NCI-H460 (cell line): ENCODE measurements around the gene SLC25A39. TPM values are rescaled to one million over a fixed set of nuclear protein-coding genes. Genes with fewer than 3 reads are reported as not detected.
"Not testable (repeated sequence)": the region's sequence is repeated elsewhere in the genome, so short reads cannot be mapped to it uniquely, and the experiment has no call there.

Experiments
- DNase-seq: peaks from one replicate; pipeline ENCODE4 v3.0.0-alpha.2; 2016; ENCODE audit warnings: low read depth; ENCODE audit errors: extremely low read depth
- polyA plus RNA-seq: library from polyadenylated mRNA; depleted of rRNA; stranded (reverse); fragments of >200 nt; gene quantifications from 2 replicates; pipeline ENCODE4 v1.2.3, GENCODE V29; 2014; cell fraction: nucleus; rRNA removed
- total RNA-seq: library from RNA; depleted of rRNA; stranded (reverse); fragments of >200 nt; shearing (Covaris generic); gene quantifications from 2 replicates; pipeline ENCODE4 v1.2.3, GENCODE V29; 2014; rRNA removed

SLC25A39 gene
- total RNA-seq, result 116 and 127 TPM in 2 replicates
- 406 and 441 TPM in 2 replicates for polyA plus RNA-seq

GRCh38 chr17:44324571-44325275, at the start of gene SLC25A39:
TSS of gene SLC25A39 (minus strand) at chr17:44324823. CDS start at chr17:44323562, 1,261 bp downstream.
- DNase-seq, result peak; percentile 88

- no peak for DNase-seq
Observed at GRCh38 chr17:44372036-44372435, 47.4 kb upstream of the SLC25A39 start.

GRCh38 chr17:44369414-44370023, 44.9 kb upstream of the SLC25A39 start:
- not testable (repeated sequence) for DNase-seq

GRCh38 chr17:44368391-44369243, 44.0 kb upstream of the SLC25A39 start:
- DNase-seq, result not testable (repeated sequence)

GRCh38 chr17:44367231-44367979, 42.8 kb upstream of the SLC25A39 start:
- DNase-seq, result no peak

- not testable (repeated sequence) for DNase-seq
Observed at GRCh38 chr17:44365051-44365450, 40.4 kb upstream of the SLC25A39 start.

- DNase-seq, result peak; percentile 46
Observed at GRCh38 chr17:44363613-44364159, 39.1 kb upstream of the SLC25A39 start, which contains the start of gene FAM171A2. TSS of gene FAM171A2 (minus strand) at chr17:44363853. CDS start at chr17:44363714, 139 bp downstream.

- no peak for DNase-seq
Observed at GRCh38 chr17:44362949-44363612, 38.5 kb upstream of the SLC25A39 start.

GRCh38 chr17:44362459-44362948, 37.9 kb upstream of the SLC25A39 start:
- no peak for DNase-seq

GRCh38 chr17:44361292-44362260, 37.0 kb upstream of the SLC25A39 start:
- no peak for DNase-seq

GRCh38 chr17:44360826-44361225, 36.2 kb upstream of the SLC25A39 start:
- DNase-seq, result no peak

GRCh38 chr17:44360144-44360533, 35.5 kb upstream of the SLC25A39 start:
- DNase-seq, result no peak

- no peak for DNase-seq
Observed at GRCh38 chr17:44359458-44360143, 35.0 kb upstream of the SLC25A39 start.

GRCh38 chr17:44359006-44359405, 34.4 kb upstream of the SLC25A39 start:
- DNase-seq, result no peak

GRCh38 chr17:44358066-44358465, 33.4 kb upstream of the SLC25A39 start:
- DNase-seq, result no peak

- no peak for DNase-seq
Observed at GRCh38 chr17:44356241-44356640, 31.6 kb upstream of the SLC25A39 start.

- DNase-seq, result no peak
Observed at GRCh38 chr17:44355642-44356099, 31.0 kb upstream of the SLC25A39 start.
